ENCODE measurements around the gene SLC35F4.

GRCh38 chr14:57692671-57693070 is 173.2 kb downstream of the SLC35F4 start:
- TF ChIP-seq, protein P1, sequence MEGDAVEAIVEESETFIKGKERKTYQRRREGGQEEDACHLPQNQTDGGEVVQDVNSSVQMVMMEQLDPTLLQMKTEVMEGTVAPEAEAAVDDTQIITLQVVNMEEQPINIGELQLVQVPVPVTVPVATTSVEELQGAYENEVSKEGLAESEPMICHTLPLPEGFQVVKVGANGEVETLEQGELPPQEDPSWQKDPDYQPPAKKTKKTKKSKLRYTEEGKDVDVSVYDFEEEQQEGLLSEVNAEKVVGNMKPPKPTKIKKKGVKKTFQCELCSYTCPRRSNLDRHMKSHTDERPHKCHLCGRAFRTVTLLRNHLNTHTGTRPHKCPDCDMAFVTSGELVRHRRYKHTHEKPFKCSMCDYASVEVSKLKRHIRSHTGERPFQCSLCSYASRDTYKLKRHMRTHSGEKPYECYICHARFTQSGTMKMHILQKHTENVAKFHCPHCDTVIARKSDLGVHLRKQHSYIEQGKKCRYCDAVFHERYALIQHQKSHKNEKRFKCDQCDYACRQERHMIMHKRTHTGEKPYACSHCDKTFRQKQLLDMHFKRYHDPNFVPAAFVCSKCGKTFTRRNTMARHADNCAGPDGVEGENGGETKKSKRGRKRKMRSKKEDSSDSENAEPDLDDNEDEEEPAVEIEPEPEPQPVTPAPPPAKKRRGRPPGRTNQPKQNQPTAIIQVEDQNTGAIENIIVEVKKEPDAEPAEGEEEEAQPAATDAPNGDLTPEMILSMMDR (IDR thresholded peaks at IDR 0.05): no peak
- no peak for TF ChIP-seq POLR2A (IDR thresholded peaks at IDR 0.05)
